Upper lobe of left lung (tissue), 4 donors: ENCODE data around the gene NEUROG1.

ENCODE experiments used
- CTCF ChIP-seq, 6 experiments: fragments of 450-650 bp in 4 of 6; fragments of 200-600 bp in 2 of 6; sonication (generic) in 2 of 6; IDR thresholded peaks; one replicate each; pipeline ENCODE4 v1.5.1; 2016 to 2019; ENCODE audit warnings: antibody characterized with exemption in 6 of 6
- EP300 ChIP-seq, 4 donors: sonication (generic); formaldehyde crosslinking; IDR thresholded peaks; one replicate each; pipeline ENCODE4 v1.5.1; 2017; ENCODE audit warnings: antibody characterized with exemption in 4 of 4, control low read depth in 2 of 4
- POLR2A ChIP-seq, 4 donors: fragments of 450-650 bp; IDR thresholded peaks; one replicate each; pipeline ENCODE4 v1.5.1; 2016 to 2017; ENCODE audit warnings: antibody characterized with exemption in 4 of 4, mild to moderate bottlenecking in 2 of 4

DNA sequence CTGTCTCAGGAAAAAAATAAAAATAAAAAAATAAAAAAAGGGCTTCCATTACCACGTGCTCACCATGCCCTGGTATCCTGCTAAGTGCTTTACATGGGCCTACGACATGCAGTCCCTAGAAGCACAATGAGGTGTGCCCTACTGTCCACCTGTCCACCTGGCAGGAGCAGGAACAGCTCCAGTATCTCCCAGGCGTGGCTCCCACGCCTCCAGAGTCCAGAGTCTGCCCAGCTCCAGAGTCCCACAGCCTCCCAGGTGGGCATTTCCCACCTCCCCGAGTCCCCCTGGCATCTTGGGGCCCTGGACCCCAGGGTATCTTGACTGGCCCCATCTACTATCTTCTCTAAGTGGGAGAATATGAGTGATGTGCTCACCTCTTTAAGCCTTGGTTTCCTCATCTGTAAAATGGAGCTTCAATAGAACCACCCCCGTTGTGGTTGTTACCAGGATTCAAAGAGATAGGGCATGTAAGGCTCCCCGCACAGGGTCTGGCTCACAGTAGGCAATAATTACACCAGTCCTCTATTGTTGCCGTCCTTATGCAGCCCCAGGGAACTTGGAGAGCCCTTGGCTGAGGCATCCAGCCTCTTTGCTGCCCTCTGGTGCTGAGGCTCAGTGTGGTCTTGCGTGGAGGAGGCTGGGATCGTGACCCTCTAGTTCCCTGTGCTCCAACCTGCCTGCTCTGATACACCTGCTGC lies 34.1 kb upstream of the NEUROG1 start:
- TF ChIP-seq EP300 (IDR thresholded peaks at IDR 0.05) = no peak
- peak in 4 of 6 experiments; percentile 13 to 48 (median 44) for TF ChIP-seq CTCF (IDR thresholded peaks at IDR 0.05)
- TF ChIP-seq POLR2A (IDR thresholded peaks at IDR 0.05) = no peak
